Neural crest cell (in vitro differentiated cells): Measurements from ENCODE around the gene KRT15. TPM values are rescaled to one million over a fixed set of nuclear protein-coding genes. Genes with fewer than 3 reads are reported as not detected.

Source experiments
- DNase-seq: peaks from one replicate; pipeline ENCODE4 v3.0.0; 2021; ENCODE audit warnings: low read depth, mixed read lengths, low spot score
- H3K27ac Mint-ChIP-seq: one replicate; pipeline ENCODE4 v1.8.0; 2021; ENCODE audit warnings: mild to moderate bottlenecking, mixed read lengths; ENCODE audit not compliant: unreplicated experiment
- H3K27me3 Mint-ChIP-seq: 2 replicates; pipeline ENCODE4 v1.8.0; 2021; ENCODE audit warnings: low read depth, mild to moderate bottlenecking, mixed read lengths
- H3K36me3 Mint-ChIP-seq: 2 replicates; pipeline ENCODE4 v1.8.0; 2021; ENCODE audit warnings: low read depth, mild to moderate bottlenecking, mixed read lengths
- H3K4me1 Mint-ChIP-seq: 2 replicates; pipeline ENCODE4 v1.8.0; 2021; ENCODE audit warnings: mixed read lengths
- H3K4me3 Mint-ChIP-seq: one replicate; pipeline ENCODE4 v1.8.0; 2021; ENCODE audit warnings: mild to moderate bottlenecking, mixed read lengths
- H3K9me3 Mint-ChIP-seq: 2 replicates; pipeline ENCODE4 v1.8.0; 2021; ENCODE audit warnings: mixed read lengths
- CTCF ChIP-seq: fragments of 200-600 bp; sonication (generic); conservative IDR thresholded peaks from 2 replicates; pipeline ENCODE4 v1.5.0; 2021; ENCODE audit warnings: antibody characterized with exemption, mild to moderate bottlenecking
- total RNA-seq: library from RNA; stranded (reverse); gene quantifications from 2 replicates; pipeline ENCODE4 v1.2.1, GENCODE V29; 2021

KRT15 gene
- total RNA-seq, 1 donor from 2014 or later = not detected

- Mint-ChIP-seq H3K4me3 (no peak within 1 kb of the TSS), H3K27me3 (no peaks in the 10 kb centered on the region), H3K27ac (no peak within 1 kb of the TSS), H3K9me3 (no peaks in the 10 kb centered on the region), H3K4me1 (peaks cover 6% of the 10 kb centered on the region), H3K36me3 (no peaks in the 10 kb centered on the region)
- DNase-seq = no peak
- TF ChIP-seq CTCF = no peak
These were observed 13.5 kb downstream of the KRT15 start, which contains the start of gene KRT13 for GRCh38 chr17:41505007-41505808. Gene KRT13 (minus strand): TSS chr17:41505612. CDS start chr17:41505550, 62 bp downstream.

- Mint-ChIP-seq H3K4me3 (no peak overlapping the region), H3K9me3 (no peaks in the 10 kb centered on the region)
- DNase-seq = no peak
These were observed 14.3 kb downstream of the KRT15 start for GRCh38 chr17:41504246-41504977.

GRCh38 chr17:41503202-41503601, 15.5 kb downstream of the KRT15 start:
- Mint-ChIP-seq H3K4me1 (peaks cover 6% of the 10 kb centered on the region), H3K36me3 (no peaks in the 10 kb centered on the region), H3K27ac (no peak overlapping the region), H3K27me3 (no peaks in the 10 kb centered on the region), H3K9me3 (no peaks in the 10 kb centered on the region), H3K4me3 (no peak overlapping the region)
- TF ChIP-seq CTCF = no peak
- DNase-seq = no peak

More at GRCh38 chr17:41504246-41504977, 14.3 kb downstream of the KRT15 start:
- Mint-ChIP-seq H3K27me3 (no peaks in the 10 kb centered on the region), H3K4me1 (peaks cover 6% of the 10 kb centered on the region), H3K27ac (no peak overlapping the region), H3K36me3 (no peaks in the 10 kb centered on the region)
- TF ChIP-seq CTCF = no peak

- Mint-ChIP-seq H3K36me3 (no peaks in the 10 kb centered on the region), H3K4me3 (no peak overlapping the region), H3K27ac (no peak overlapping the region), H3K4me1 (peaks cover 3% of the 10 kb centered on the region), H3K27me3 (no peaks in the 10 kb centered on the region), H3K9me3 (no peaks in the 10 kb centered on the region)
- no peak for TF ChIP-seq CTCF
- no peak for DNase-seq
These were observed 18.4 kb downstream of the KRT15 start for GRCh38 chr17:41500131-41500911.

- Mint-ChIP-seq H3K4me1 (peaks cover 3% of the 10 kb centered on the region), H3K4me3 (no peak overlapping the region)
- TF ChIP-seq CTCF = no peak
These were observed 19.0 kb downstream of the KRT15 start for GRCh38 chr17:41499714-41500113.

More at GRCh38 chr17:41499714-41500113, 19.0 kb downstream of the KRT15 start:
- H3K36me3 Mint-ChIP-seq = no peaks in the 10 kb centered on the region
- DNase-seq = no peak
- H3K27ac Mint-ChIP-seq = no peak overlapping the region
- H3K9me3 Mint-ChIP-seq = no peaks in the 10 kb centered on the region
- no peaks in the 10 kb centered on the region for H3K27me3 Mint-ChIP-seq
